LHCN-M2 (cell line): ENCODE data around the gene BAAT. TPM values are rescaled to one million over a fixed set of nuclear protein-coding genes. Genes with fewer than 3 reads are reported as not detected.

Experiments used
- DNase-seq: peaks from one replicate; pipeline ENCODE4 v3.0.0-alpha.2; 2012; ENCODE audit warnings: low read depth
- total RNA-seq: library from RNA; depleted of rRNA; stranded (reverse); fragments of >200 nt; gene quantifications from 2 replicates; pipeline ENCODE4 v1.2.3, GENCODE V29; 2014; rRNA removed

The BAAT gene
- total RNA-seq, 1 experiment from 2014 or later = 0.06 TPM

DNA sequence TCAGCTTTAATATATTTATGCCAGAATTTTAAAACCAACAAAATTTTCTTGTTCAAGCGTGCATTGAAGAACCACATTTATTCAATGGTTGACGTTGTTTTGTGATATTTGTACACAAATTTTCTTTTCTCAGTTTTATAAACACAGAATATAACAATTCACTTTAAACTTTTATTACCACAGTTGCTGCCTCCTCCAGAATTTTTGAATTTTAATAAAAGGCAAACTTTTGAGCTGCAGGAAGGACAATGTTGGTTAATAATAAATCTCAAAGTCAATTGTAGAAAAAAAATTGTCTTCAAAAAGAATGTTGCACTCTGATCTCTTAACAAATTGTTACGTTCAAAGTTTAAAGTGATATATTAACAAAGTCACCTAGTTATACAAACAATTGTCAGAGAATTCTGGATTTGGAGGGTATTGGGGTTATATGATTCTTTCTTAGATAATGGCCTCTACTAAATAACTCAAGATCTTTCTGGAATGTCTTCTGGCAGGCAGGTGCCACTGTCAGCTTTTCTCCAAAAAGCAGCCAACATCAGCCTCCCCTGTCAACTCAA is 60.5 kb downstream of the BAAT start:
- no peak for DNase-seq

DNA sequence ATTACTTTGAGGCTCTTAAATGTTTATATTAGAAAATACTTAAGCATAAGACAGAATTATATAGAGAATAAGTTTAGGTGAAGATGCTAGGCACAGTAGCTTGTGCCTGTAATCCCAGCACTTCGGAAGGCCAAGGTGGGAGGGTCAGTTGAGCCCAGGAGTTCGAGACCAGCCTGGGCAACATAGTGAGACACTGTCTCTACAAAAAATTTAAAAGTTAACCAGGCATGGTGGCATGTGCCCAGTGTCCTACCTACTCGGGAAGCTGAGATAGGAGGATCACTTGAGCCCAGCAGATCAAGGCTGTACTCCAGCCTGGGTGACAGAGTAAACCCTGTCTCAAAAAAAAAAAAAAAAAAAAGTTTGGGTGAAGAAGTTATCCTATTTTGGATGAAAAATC is 61.7 kb downstream of the BAAT start:
- no peak for DNase-seq

DNA sequence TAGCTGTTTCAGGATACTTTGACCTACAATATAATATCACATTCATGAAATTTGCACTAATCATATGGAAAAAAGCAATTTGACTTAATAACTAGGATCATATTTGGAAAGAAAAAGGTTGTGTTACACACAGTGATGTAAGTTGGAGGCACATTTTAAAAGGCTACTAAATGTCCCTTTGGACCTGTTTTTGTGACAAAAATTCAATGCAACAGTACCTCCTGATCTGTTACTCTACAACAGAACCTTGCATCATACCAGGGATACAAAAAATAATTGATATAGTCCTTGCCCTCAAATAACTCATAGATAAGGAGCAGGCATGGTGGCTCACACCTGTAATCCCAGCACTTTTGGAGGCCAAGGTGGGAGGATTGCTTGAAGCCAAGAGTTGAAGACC is 67.1 kb downstream of the BAAT start:
- no peak for DNase-seq

DNA sequence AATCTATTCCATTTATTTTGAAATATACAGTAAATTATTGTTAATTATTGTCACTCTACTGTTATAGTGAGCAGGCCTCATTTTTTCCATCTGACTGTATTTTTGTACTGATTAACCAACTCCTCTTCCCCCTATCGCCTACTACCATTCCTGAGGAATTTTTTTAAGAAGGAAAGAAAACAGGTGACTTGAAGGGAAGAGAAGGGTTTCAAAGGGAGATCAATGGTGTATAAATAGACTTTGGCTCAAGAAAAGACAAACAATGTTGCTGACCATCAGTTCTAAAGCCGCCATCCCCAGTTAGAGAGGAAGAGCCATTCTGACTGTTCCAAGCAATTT is 69.7 kb downstream of the BAAT start:
- DNase-seq = no peak

DNA sequence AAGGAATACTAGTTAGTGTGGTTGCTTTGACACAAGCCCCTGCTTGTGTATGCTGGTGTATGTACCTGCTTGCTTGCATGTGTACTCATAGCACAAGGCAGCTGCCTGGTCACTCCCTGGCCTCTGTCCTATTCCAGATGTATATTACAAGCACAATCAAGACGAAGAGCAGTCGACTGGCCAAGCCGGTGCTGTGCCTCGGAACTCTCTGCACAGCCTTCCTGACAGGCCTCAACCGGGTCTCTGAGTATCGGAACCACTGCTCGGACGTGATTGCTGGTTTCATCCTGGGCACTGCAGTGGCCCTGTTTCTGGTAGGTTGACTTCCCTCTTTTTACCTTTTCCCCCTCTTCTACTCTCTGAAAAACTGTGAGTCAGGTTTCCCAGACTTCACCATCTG is 72.1 kb downstream of the BAAT start:
- DNase-seq = no peak

DNA sequence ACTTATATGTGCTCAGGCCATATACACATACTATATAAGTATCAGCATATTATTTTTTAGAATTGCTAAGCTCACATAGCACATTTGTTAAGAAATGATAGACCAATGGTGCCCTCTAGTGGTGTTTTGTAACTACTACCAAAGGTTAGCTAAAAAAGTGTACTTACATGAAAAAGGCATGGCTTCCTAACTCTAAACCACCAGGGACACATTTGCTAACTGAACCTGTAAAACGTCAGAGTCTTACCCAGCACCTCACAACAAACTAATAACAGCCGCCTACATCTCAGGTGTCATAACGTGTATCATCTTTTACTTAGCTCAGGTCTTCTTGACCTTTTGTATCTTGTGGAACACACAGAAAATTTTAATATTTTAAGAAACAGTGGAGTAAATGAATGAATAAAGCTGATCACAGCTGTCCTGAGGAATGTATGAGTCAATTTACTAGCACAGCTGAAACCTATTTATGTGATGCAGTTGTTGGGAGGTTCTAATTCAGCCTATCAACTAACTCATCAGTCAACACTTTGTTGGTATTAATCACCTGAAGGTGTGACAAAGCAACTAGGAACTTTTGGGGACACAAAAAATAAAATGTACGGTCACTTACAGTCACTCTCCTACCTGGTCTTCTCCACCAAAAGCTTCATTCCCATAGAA is 72.9 kb downstream of the BAAT start:
- DNase-seq = peak; percentile 76

DNA sequence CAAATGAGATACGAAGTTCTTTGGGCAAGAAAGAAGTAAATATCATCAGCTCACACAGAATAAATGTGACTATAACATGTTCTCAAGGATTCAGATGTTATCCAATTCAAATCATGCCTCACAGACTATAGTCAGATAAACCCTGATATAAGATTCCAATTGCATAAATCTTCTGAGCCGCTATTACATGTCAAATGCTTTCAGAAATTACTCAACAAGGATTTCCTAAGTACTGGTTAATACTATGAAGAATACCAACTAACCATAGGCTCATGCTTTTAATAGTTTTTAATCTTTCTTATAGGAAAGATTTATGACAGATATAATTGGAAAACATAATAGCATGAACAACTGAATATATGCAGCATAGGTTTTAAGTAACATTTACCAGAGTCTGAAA is 73.6 kb downstream of the BAAT start:
- DNase-seq = no peak

Other genes starting within 250 kb of the BAAT start
- gene MRPL50, start 13.6 kb upstream of the BAAT start, total RNA-seq = 13.5 and 14.6 TPM in 2 replicates
- 12.1 and 14.6 TPM in 2 replicates for gene ZNF189, start 13.8 kb upstream of the BAAT start, total RNA-seq
- not detected in 2 replicates for gene ALDOB, start 50.8 kb upstream of the BAAT start, total RNA-seq
- 35.4 and 44.4 TPM in 2 replicates for gene RNF20, start 148.8 kb upstream of the BAAT start, total RNA-seq
- not detected in 2 replicates for gene PPP3R2, start 210.0 kb upstream of the BAAT start, total RNA-seq